ENCODE results near the gene LMNB1. TPM values are rescaled to one million over a fixed set of nuclear protein-coding genes. Genes with fewer than 3 reads are reported as not detected.

LMNB1 gene
- total RNA-seq, 1 experiment from 2014 or later = 150 TPM

DNA sequence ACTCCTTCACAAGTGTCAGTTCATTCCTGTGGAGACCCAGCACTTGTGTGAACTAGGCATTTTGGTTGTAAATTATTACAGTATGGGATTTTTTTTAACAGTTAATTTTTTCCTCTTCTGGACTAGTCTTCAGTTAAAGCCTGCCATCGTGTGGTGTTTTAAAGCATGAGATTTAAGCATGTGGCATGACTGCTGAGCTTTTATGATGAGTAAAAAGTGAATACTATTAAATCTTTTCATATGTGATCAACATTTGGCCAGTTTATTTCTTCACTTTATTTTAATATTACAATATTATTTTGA, 25.0 kb downstream of the LMNB1 start:
- H3K9me2 ChIP-seq (ENCODE audit: insufficient read depth) = no peaks in the 10 kb centered on the region
- H2AFZ ChIP-seq (ENCODE audit: low read depth, low read length, poor library complexity, severe bottlenecking) = no peak overlapping the region
- BruUV-seq (replicated peaks) = no TSS peak
- DNase-seq (ENCODE audit: low read depth, low spot score) (no peak), ATAC-seq (no peak)
- peaks cover 99% of the 10 kb centered on the region for H3K79me2 ChIP-seq (ENCODE audit: insufficient read depth, low read length)
- H3K9ac ChIP-seq (ENCODE audit: low read length) = no peak overlapping the region
- ChIA-PET CTCF (interaction anchor here (1.0 to 2.5 kb wide), 5 partner anchors 11 to 143 kb away, joined by 3 to 14 read pairs (median 9); partner anchors contain the start of gene LMNB1), RAD21 (ENCODE audit: low non-redundant PET in 1 of 2, low total read pairs in 2 of 2, uncharacterized antibody in 2 of 2, unreplicated experiment in 2 of 2) (interaction anchor here in 1 of 2 experiments (1.1 kb wide), 1 partner anchor 121 kb away, joined by 4 read pairs; no protein-coding TSS in a partner anchor), POLR2A (no interaction called here)
- H3K4me3 ChIP-seq (replicated peaks in 1 of 2; ENCODE audit: low read depth in 1 of 2, low read length in 2 of 2) = no peak overlapping the region
- intact Hi-C loops (cut with micrococcal nuclease) = loop anchor here (1.0 to 10.0 kb wide), 3 partner anchors 57 to 450 kb away; no protein-coding TSS in a partner anchor
- H3K4me2 ChIP-seq (ENCODE audit: low read length) = no peak overlapping the region
- peaks cover 8 to 17% of the 10 kb centered on the region in 2 experiments; a peak in 2 of 4 replicates for H3K36me3 ChIP-seq (ENCODE audit: control insufficient read depth in 1 of 2, insufficient read depth in 2 of 2, low read length in 2 of 2)
- peaks cover 4 to 6% of the 10 kb centered on the region in 2 experiments; a peak in 2 of 4 replicates for H3K4me1 ChIP-seq (ENCODE audit: control insufficient read depth in 1 of 2, insufficient read depth in 2 of 2, low read length in 2 of 2)
- H3K9me3 ChIP-seq (ENCODE audit: control insufficient read depth in 1 of 2, insufficient read depth in 1 of 2, low read depth in 1 of 2, low read length in 2 of 2) = no peaks in the 10 kb centered on the region
- TF ChIP-seq, protein P1, sequence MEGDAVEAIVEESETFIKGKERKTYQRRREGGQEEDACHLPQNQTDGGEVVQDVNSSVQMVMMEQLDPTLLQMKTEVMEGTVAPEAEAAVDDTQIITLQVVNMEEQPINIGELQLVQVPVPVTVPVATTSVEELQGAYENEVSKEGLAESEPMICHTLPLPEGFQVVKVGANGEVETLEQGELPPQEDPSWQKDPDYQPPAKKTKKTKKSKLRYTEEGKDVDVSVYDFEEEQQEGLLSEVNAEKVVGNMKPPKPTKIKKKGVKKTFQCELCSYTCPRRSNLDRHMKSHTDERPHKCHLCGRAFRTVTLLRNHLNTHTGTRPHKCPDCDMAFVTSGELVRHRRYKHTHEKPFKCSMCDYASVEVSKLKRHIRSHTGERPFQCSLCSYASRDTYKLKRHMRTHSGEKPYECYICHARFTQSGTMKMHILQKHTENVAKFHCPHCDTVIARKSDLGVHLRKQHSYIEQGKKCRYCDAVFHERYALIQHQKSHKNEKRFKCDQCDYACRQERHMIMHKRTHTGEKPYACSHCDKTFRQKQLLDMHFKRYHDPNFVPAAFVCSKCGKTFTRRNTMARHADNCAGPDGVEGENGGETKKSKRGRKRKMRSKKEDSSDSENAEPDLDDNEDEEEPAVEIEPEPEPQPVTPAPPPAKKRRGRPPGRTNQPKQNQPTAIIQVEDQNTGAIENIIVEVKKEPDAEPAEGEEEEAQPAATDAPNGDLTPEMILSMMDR (IDR thresholded peaks at IDR 0.05 in 2 of 3, conservative IDR thresholded peaks at IDR 0.05 in 1 of 3; ENCODE audit: borderline replicate concordance in 1 of 3, insufficient read depth in 1 of 3, low read depth in 2 of 3, low read length in 2 of 3) = peak in 2 of 3 experiments; percentile 25 to 37; a peak in 1 of 6 replicates
- no peak for TF ChIP-seq CEBPB (IDR thresholded peaks at IDR 0.05; ENCODE audit: low read depth)
- no peak for TF ChIP-seq ZFX (IDR thresholded peaks at IDR 0.05)
- TF ChIP-seq RAD21 (IDR thresholded peaks at IDR 0.05; ENCODE audit: low read depth) = peak; percentile 55
- no peak for TF ChIP-seq POLR2AphosphoS5 (IDR thresholded peaks at IDR 0.05; ENCODE audit: low read depth, low read length)
- TF ChIP-seq, protein P2, sequence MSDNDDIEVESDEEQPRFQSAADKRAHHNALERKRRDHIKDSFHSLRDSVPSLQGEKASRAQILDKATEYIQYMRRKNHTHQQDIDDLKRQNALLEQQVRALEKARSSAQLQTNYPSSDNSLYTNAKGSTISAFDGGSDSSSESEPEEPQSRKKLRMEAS (IDR thresholded peaks at IDR 0.05) = no peak
- H3K27ac ChIP-seq (ENCODE audit: low read depth, low read length) = no peak overlapping the region
- peaks cover 7% of the 10 kb centered on the region; the same call in 1 of the 2 replicates for H4K20me1 ChIP-seq (ENCODE audit: insufficient read depth)
- H3K27me3 ChIP-seq (ENCODE audit: insufficient read depth, low read length) = no peaks in the 10 kb centered on the region

DNA sequence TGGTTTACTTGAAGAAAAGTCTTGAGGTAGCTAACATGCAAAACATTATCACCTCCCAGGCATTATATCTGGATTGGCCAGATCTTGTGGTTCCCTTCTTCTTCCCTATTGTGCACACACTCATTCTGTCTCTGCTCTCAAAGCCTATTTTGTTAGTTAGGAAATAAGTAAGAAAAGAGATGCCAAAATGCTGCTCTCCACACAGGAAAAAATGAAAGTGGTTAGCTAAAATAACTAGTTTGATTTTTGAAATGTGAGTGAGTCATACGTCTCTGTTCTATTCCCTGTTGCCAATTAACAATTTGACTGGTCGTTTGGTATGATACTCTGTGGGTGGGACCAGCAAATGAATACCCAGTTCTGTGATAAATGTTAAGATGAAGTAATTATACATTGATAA, 28.1 kb downstream of the LMNB1 start:
- H3K27me3 ChIP-seq (ENCODE audit: insufficient read depth, low read length) = no peaks in the 10 kb centered on the region
- ATAC-seq (no peak), DNase-seq (ENCODE audit: low read depth, low spot score) (no peak)
- peaks cover 4 to 6% of the 10 kb centered on the region in 2 experiments; a peak in 2 of 4 replicates for H3K4me1 ChIP-seq (ENCODE audit: control insufficient read depth in 1 of 2, insufficient read depth in 2 of 2, low read length in 2 of 2)
- ChIA-PET RAD21 (ENCODE audit: low non-redundant PET in 1 of 2, low total read pairs in 2 of 2, uncharacterized antibody in 2 of 2, unreplicated experiment in 2 of 2) (no interaction called here), CTCF (no interaction called here), POLR2A (interaction anchor here (1.1 kb wide), 1 partner anchor 27 kb away, joined by 4 read pairs; no protein-coding TSS in a partner anchor)
- intact Hi-C loops (cut with micrococcal nuclease) = loop anchor here (10.0 kb wide), 1 partner anchor 60 kb away; no protein-coding TSS in a partner anchor
- H3K27ac ChIP-seq (ENCODE audit: low read depth, low read length) = no peak overlapping the region
- no peak overlapping the region for H2AFZ ChIP-seq (ENCODE audit: low read depth, low read length, poor library complexity, severe bottlenecking)
- no peak overlapping the region for H3K9ac ChIP-seq (ENCODE audit: low read length)
- H3K4me2 ChIP-seq (ENCODE audit: low read length) = no peak overlapping the region
- BruUV-seq (replicated peaks) = no TSS peak
- no peaks in the 10 kb centered on the region for H3K9me2 ChIP-seq (ENCODE audit: insufficient read depth)
- no peaks in the 10 kb centered on the region for H3K9me3 ChIP-seq (ENCODE audit: control insufficient read depth in 1 of 2, insufficient read depth in 1 of 2, low read depth in 1 of 2, low read length in 2 of 2)
- H4K20me1 ChIP-seq (ENCODE audit: insufficient read depth) = peaks cover 7% of the 10 kb centered on the region; the same call in 1 of the 2 replicates
- peaks cover 8 to 29% of the 10 kb centered on the region in 2 experiments; a peak in 2 of 4 replicates for H3K36me3 ChIP-seq (ENCODE audit: control insufficient read depth in 1 of 2, insufficient read depth in 2 of 2, low read length in 2 of 2)
- TF ChIP-seq ZBTB33 (IDR thresholded peaks at IDR 0.05; ENCODE audit: extremely low read depth, insufficient replicate concordance, low read length) = no peak
- TF ChIP-seq, protein P2 (IDR thresholded peaks at IDR 0.05) = no peak
- no peak for TF ChIP-seq EGR1 (IDR thresholded peaks at IDR 0.05; ENCODE audit: low read depth)
- no peak for TF ChIP-seq POLR2AphosphoS5 (IDR thresholded peaks at IDR 0.05; ENCODE audit: low read depth, low read length)
- TF ChIP-seq SIN3A (IDR thresholded peaks at IDR 0.05; ENCODE audit: low read depth) = no peak
- TF ChIP-seq, protein P3, sequence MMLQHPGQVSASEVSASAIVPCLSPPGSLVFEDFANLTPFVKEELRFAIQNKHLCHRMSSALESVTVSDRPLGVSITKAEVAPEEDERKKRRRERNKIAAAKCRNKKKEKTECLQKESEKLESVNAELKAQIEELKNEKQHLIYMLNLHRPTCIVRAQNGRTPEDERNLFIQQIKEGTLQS (IDR thresholded peaks at IDR 0.05) = no peak
- no peak for TF ChIP-seq TCF7L2 (IDR thresholded peaks at IDR 0.05; ENCODE audit: borderline replicate concordance, extremely low read depth, insufficient read depth, insufficient read length)
- no peak for TF ChIP-seq CEBPB (IDR thresholded peaks at IDR 0.05; ENCODE audit: low read depth)
- no peak for TF ChIP-seq EZH2phosphoT487 (IDR thresholded peaks at IDR 0.05; ENCODE audit: borderline replicate concordance)
- TF ChIP-seq JUND (IDR thresholded peaks at IDR 0.05) = no peak
- peaks cover 90% of the 10 kb centered on the region for H3K79me2 ChIP-seq (ENCODE audit: insufficient read depth, low read length)
- H3K4me3 ChIP-seq (replicated peaks in 1 of 2; ENCODE audit: low read depth in 1 of 2, low read length in 2 of 2) = no peak overlapping the region
